Activated CD8-positive, alpha-beta T cell treated with anti-CD3 and anti-CD28 coated beads for 36 hours (primary cell): ENCODE data around the gene UMPS. TPM values are rescaled to one million over a fixed set of nuclear protein-coding genes. Genes with fewer than 3 reads are reported as not detected.

ENCODE experiments used
- ATAC-seq: fragments of 200-7000 bp; cut with Tn5 transposase; one replicate; pipeline ENCODE4 v1.10.0; 2021; ENCODE audit warnings: mild to moderate bottlenecking, moderate library complexity
- CTCF ChIA-PET: fragments of 350-600 bp; sonication (Branson Sonifier 250); formaldehyde crosslinking; loops from one replicate; lab custom pipeline; 2021; ENCODE audit warnings: antibody characterized with exemption; lab: Charles Lee
- POLR2A ChIA-PET: fragments of 350-600 bp; sonication (Branson Sonifier 250); formaldehyde crosslinking; loops from one replicate; lab custom pipeline; 2021; ENCODE audit warnings: antibody characterized with exemption; lab: Charles Lee
- DNase-seq: peaks from one replicate; pipeline ENCODE4 v3.0.0-alpha.2; 2020
- H3K27ac Mint-ChIP-seq: one replicate; pipeline ENCODE4 v1.8.0; 2021; ENCODE audit warnings: mild to moderate bottlenecking, mixed read lengths
- H3K27me3 Mint-ChIP-seq: one replicate; pipeline ENCODE4 v1.8.0; 2021; ENCODE audit warnings: mixed read lengths
- H3K36me3 Mint-ChIP-seq: one replicate; pipeline ENCODE4 v1.8.0; 2021; ENCODE audit warnings: low read depth, mixed read lengths
- H3K4me1 Mint-ChIP-seq: one replicate; pipeline ENCODE4 v1.8.0; 2021; ENCODE audit warnings: low read depth, mixed read lengths
- H3K4me3 Mint-ChIP-seq: one replicate; pipeline ENCODE4 v1.8.0; 2021; ENCODE audit warnings: mild to moderate bottlenecking, moderate library complexity, mixed read lengths
- H3K9me3 Mint-ChIP-seq: one replicate; pipeline ENCODE4 v1.8.0; 2021; ENCODE audit warnings: mixed read lengths
- intact Hi-C: fragments of 100-400 bp; cut with micrococcal nuclease; formaldehyde crosslinking; loops from one replicate; pipeline ENCODE4 v1.10.0; 2022
- total RNA-seq, 2 experiments: library from RNA; stranded (reverse); gene quantifications; one replicate each; pipeline ENCODE4 v1.2.3, GENCODE V29; 2021
- TF ChIP-seq, protein P1 (sequence below): fragments of 200-600 bp; IDR thresholded peaks from one replicate; pipeline ENCODE4 v1.8.0; 2022; ENCODE audit warnings: antibody characterized with exemption, mild to moderate bottlenecking

UMPS gene
- total RNA-seq, 2 experiments from 2014 or later: 41.7 to 53.1 TPM

DNA sequence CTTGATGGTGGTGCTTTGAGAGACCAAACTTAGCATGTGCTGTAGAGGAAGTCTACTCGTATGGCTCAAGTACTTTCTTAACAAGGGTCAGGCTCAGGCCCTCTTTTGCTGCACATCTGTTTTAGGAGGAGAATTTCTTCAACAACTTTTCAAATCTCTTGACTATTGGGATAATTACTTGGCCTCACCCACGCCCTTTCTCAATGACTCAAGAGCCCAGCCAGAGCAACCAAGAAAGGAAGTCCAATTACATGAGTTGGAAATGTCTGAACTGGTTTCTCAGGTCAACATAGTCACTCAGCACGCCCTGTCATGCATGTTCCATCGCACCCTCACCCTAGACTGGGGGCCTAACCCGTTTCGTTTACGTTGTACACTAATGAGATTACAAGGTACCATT, 44.8 kb upstream of the UMPS start:
- CTCF ChIA-PET: interaction anchor here (10.4 kb wide), 1 partner anchor 123 kb away, joined by 231 read pairs; no protein-coding TSS in a partner anchor

DNA sequence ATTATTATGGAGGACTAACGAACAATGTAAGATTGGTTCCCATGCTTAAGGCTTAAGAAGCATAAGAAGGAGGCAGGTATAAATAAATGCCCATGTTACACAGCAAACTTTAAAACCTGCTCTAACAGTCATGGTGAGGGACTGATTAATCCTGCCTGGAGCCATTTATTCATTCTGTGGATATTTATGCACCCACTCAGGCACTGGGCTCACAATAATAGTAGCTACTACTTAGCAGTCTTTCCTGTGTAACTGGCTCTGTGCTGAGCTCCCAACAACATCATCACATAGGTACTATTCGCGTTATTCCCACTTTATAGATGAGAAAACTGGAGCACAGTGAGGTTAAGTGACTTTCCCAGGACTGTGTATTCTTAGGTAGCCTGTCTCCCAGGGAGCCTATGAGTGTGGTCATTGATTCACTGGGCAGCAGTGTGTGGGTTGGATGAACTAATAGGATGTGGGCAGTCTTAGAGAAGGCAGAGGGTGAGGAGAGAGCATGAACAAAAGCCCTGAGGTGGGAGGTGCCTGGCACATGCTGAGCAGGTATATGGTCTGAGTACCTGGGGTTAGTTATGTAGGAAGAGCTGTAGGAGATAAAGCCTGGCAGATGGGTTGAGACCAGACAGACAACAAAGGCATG, 44.1 kb upstream of the UMPS start:
- ChIA-PET POLR2A (no interaction called here), CTCF (interaction anchor here (10.4 kb wide), 1 partner anchor 124 kb away, joined by 231 read pairs; no protein-coding TSS in a partner anchor)
- no peak overlapping the region for H3K27ac Mint-ChIP-seq

More for the DNA sequence above, 44.8 kb upstream of the UMPS start:
- intact Hi-C loops: no loop called here
- ATAC-seq: no peak
- POLR2A ChIA-PET: no interaction called here
- TF ChIP-seq, protein P1, sequence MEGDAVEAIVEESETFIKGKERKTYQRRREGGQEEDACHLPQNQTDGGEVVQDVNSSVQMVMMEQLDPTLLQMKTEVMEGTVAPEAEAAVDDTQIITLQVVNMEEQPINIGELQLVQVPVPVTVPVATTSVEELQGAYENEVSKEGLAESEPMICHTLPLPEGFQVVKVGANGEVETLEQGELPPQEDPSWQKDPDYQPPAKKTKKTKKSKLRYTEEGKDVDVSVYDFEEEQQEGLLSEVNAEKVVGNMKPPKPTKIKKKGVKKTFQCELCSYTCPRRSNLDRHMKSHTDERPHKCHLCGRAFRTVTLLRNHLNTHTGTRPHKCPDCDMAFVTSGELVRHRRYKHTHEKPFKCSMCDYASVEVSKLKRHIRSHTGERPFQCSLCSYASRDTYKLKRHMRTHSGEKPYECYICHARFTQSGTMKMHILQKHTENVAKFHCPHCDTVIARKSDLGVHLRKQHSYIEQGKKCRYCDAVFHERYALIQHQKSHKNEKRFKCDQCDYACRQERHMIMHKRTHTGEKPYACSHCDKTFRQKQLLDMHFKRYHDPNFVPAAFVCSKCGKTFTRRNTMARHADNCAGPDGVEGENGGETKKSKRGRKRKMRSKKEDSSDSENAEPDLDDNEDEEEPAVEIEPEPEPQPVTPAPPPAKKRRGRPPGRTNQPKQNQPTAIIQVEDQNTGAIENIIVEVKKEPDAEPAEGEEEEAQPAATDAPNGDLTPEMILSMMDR: no peak
- Mint-ChIP-seq H3K27me3 (peaks cover 26% of the 10 kb centered on the region), H3K4me1 (peaks cover 10% of the 10 kb centered on the region), H3K4me3 (no peak overlapping the region), H3K36me3 (no peaks in the 10 kb centered on the region), H3K9me3 (no peaks in the 10 kb centered on the region), H3K27ac (no peak overlapping the region)
- DNase-seq: no peak

DNA sequence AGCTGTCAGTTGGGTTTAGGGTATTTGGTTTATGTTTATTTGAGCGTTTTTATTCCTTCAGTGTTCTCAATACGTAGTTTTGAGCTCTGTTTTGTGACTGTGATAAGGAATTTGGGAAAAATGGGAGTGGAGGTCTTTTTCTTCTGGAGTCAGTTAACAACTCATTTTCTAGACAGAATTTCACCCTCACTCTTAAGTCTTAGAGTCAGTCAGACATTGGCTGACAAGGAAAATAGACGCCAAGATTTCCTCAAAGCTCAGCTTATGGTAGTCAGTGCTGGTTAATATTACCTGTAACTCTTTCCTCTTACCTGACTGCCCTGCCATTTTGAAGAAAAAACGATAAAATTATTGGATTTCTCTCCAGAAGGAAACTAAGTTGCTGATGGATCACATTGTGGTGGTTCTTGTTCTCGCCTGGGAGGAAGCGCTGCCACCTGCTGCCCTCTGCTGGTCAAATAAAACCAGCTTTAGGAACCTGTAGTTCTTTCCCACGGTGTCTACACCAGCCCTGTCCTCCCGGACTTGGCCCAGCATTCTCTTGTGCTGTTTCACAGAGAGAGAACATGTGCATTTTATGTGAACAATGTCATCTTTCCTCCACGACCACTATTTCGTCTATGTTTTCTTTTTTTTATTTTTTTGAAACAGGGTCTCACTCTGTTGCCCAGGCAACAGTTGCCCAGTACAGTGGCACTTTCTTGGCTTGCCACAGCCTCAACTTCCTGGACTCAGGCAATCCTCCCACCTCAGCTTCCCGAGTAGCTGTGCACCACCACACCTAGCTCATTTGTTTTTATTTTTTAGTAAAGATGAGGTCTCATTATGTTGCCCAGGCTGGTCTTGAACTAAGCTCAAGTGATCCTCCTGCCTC, 41.4 kb upstream of the UMPS start:
- no peaks in the 10 kb centered on the region for H3K9me3 Mint-ChIP-seq
- intact Hi-C loops: loop anchor here (1.0 kb wide), 1 partner anchor 124 kb away; no protein-coding TSS in a partner anchor
- peaks cover 10% of the 10 kb centered on the region for H3K4me1 Mint-ChIP-seq

More for the DNA sequence above, 44.1 kb upstream of the UMPS start:
- intact Hi-C loops: no loop called here
- Mint-ChIP-seq H3K4me1 (peaks cover 10% of the 10 kb centered on the region), H3K9me3 (no peaks in the 10 kb centered on the region), H3K4me3 (no peak overlapping the region), H3K27me3 (peaks cover 26% of the 10 kb centered on the region), H3K36me3 (no peaks in the 10 kb centered on the region)
- ATAC-seq (no peak), DNase-seq (no peak)
- TF ChIP-seq, protein P1: no peak

DNA sequence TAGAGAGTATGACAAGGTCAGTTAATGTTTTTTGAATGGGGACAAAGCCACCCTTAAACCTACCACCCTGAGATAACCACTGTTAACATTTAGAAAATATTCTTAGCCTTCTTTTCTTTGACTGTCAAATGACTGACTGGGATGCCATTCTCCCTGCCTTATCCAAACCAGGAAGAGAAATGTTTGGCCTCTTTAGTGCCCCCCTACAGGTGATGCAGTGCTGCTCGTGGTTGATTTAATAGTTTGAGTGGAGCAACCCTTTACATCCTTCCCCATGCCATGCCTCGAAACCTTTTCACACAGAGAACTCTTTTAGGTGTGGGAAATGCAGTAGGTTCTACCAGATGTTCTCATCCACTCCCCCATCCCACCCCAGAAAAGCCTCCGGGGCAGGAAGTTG, 38.7 kb upstream of the UMPS start:
- CTCF ChIA-PET: interaction anchor here (10.4 kb wide), 1 partner anchor 130 kb away, joined by 231 read pairs; no protein-coding TSS in a partner anchor
- Mint-ChIP-seq H3K4me3 (no peak overlapping the region), H3K27me3 (peaks cover 17% of the 10 kb centered on the region), H3K27ac (no peak overlapping the region), H3K4me1 (peaks cover 4% of the 10 kb centered on the region), H3K9me3 (no peaks in the 10 kb centered on the region), H3K36me3 (no peaks in the 10 kb centered on the region)
- intact Hi-C loops: loop anchor here (2.0 kb wide), 1 partner anchor 71 kb away; no protein-coding TSS in a partner anchor
- POLR2A ChIA-PET: no interaction called here
- DNase-seq (no peak), ATAC-seq (no peak)
- TF ChIP-seq, protein P1: no peak

More for the DNA sequence above, 41.4 kb upstream of the UMPS start:
- DNase-seq: peak; percentile 88
- TF ChIP-seq, protein P1: peak; percentile 91
- H3K27me3 Mint-ChIP-seq: peaks cover 24% of the 10 kb centered on the region
- CTCF ChIA-PET: interaction anchor here (0.8 to 10.4 kb wide), 44 partner anchors 10 to 220 kb away, joined by 3 to 231 read pairs (median 6); partner anchors contain the start of gene UMPS
- no peaks in the 10 kb centered on the region for H3K36me3 Mint-ChIP-seq
- no peak overlapping the region for H3K27ac Mint-ChIP-seq
- H3K4me3 Mint-ChIP-seq: no peak overlapping the region
- POLR2A ChIA-PET: interaction anchor here (1.4 kb wide), 1 partner anchor 41 kb away, joined by 5 read pairs; the partner anchor contains the start of gene UMPS
- ATAC-seq: peak; percentile 81
